HepG2 (cell line): ENCODE results near the gene C9orf50. TPM values are rescaled to one million over a fixed set of nuclear protein-coding genes. Genes with fewer than 3 reads are reported as not detected.

Experiments used
- CCDC6 ChIP-seq: sonication (generic); formaldehyde crosslinking; IDR thresholded peaks from 2 replicates; pipeline ENCODE4 v1.8.1; 2022; ENCODE audit warnings: mild to moderate bottlenecking, missing genetic modification reagents, moderate library complexity
- FLYWCH1 ChIP-seq: sonication (generic); formaldehyde crosslinking; IDR thresholded peaks from 2 replicates; pipeline ENCODE4 v1.8.1; 2023; ENCODE audit warnings: mild to moderate bottlenecking, missing genetic modification reagents
- FOXO1 ChIP-seq: sonication (generic); formaldehyde crosslinking; IDR thresholded peaks from 2 replicates; pipeline ENCODE4 v1.4.0; 2020; ENCODE audit warnings: missing genetic modification reagents
- HNRNPL ChIP-seq: fragments of 200-400 bp; formaldehyde crosslinking; IDR thresholded peaks from 2 replicates; pipeline ENCODE4 v1.6.1; 2017; ENCODE audit warnings: mild to moderate bottlenecking, low read depth, low read length
- NFE2L2 ChIP-seq: fragments of 150-350 bp; IDR thresholded peaks from 2 replicates; pipeline ENCODE4 v1.6.1; 2014; ENCODE audit warnings: low read length
- NFYC ChIP-seq: IDR thresholded peaks from 2 replicates; pipeline ENCODE4 v1.6.1; 2016; ENCODE audit warnings: missing genetic modification reagents, missing compliant biosample characterization
- NONO ChIP-seq, 2 experiments: fragments of 450-650 bp in 1 of 2; sonication (generic) in 1 of 2; formaldehyde crosslinking in 1 of 2; IDR thresholded peaks in 1 of 2; conservative IDR thresholded peaks in 1 of 2; 2 replicates each; pipeline versions ENCODE4 v1.6.1 to v1.8.0; 2017 to 2022; ENCODE audit warnings: mild to moderate bottlenecking in 1 of 2, missing genetic modification reagents in 1 of 2, moderate library complexity in 1 of 2
- ONECUT2 ChIP-seq: sonication (generic); formaldehyde crosslinking; IDR thresholded peaks from 2 replicates; pipeline ENCODE4 v1.4.0; 2020; ENCODE audit warnings: missing genetic modification reagents
- RARG ChIP-seq: sonication (generic); formaldehyde crosslinking; IDR thresholded peaks from 2 replicates; pipeline ENCODE4 v1.4.0; 2020; ENCODE audit warnings: low read depth, mild to moderate bottlenecking, missing genetic modification reagents
- ZMYM3 ChIP-seq: sonication (generic); formaldehyde crosslinking; IDR thresholded peaks from 2 replicates; pipeline ENCODE4 v1.5.1; 2020; ENCODE audit warnings: mild to moderate bottlenecking, missing genetic modification reagents
- ZNF713 ChIP-seq: sonication (generic); formaldehyde crosslinking; IDR thresholded peaks from 2 replicates; pipeline ENCODE4 v1.4.0; 2020; ENCODE audit warnings: mild to moderate bottlenecking, missing genetic modification reagents
- ZNF816 ChIP-seq: sonication (generic); formaldehyde crosslinking; IDR thresholded peaks from 2 replicates; pipeline ENCODE4 v1.8.0; 2022; ENCODE audit warnings: missing genetic modification reagents, mild to moderate bottlenecking, borderline replicate concordance
- polyA plus RNA-seq, 8 experiments: library from polyadenylated mRNA; depleted of rRNA in 3 of 8; stranded (reverse) in 7 of 8; unstranded in 1 of 8; fragments of >200 nt; fragmentation: Illumina TruSeq in 4 of 8; extraction: Trizol in 4 of 8; gene quantifications; 2 replicates each; pipeline versions ENCODE4 v1.2.1 to v1.2.3, GENCODE V29; 2011 to 2016; ENCODE audit warnings: low read depth in 4 of 8, missing spikeins in 1 of 8, mixed read lengths in 1 of 8; ENCODE audit not compliant: insufficient read depth in 1 of 8
- total RNA-seq, 5 experiments: library from RNA; depleted of rRNA; stranded (reverse); fragments of >200 nt; fragmentation: Illumina TruSeq; extraction: Trizol; gene quantifications; 2 replicates each; pipeline ENCODE4 v1.2.3, GENCODE V29; 2016; ENCODE audit warnings: low read depth in 1 of 5
- TF ChIP-seq, protein P1 (sequence below): sonication (generic); formaldehyde crosslinking; IDR thresholded peaks from 2 replicates; pipeline ENCODE4 v1.5.1; 2020; ENCODE audit warnings: mild to moderate bottlenecking, missing genetic modification reagents, borderline replicate concordance

Gene C9orf50
- total and polyA plus RNA-seq, 2 of the 13 experiments (the other 11 are each of a cell fraction or from before 2014, with no cell fraction given) = not detected

DNA sequence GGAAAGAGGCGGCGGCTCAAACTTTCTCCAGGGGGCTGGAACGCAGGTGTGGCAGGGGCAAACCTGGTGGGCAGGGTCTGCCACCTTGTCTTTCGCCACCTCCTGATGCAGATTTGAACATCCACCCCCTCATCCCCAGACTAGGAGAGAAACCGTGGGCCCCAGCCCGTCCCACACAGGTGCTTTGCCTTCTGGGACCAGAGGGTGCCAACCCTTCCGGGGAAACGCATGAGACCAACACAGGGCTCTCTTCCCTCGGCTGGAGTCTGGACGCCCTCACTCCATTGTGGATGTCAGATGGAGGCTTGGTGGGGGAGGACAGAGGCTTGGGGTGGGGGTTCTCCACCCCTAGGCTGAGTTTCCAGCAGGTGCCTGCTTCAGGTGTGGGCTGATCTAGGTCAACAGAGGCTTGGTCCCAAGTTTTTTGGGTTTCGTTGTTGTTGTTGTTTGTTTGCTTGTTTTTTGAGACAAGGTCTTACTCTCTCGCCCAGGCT, 9.5 kb downstream of the C9orf50 start (continued):
- TF ChIP-seq, protein P1, sequence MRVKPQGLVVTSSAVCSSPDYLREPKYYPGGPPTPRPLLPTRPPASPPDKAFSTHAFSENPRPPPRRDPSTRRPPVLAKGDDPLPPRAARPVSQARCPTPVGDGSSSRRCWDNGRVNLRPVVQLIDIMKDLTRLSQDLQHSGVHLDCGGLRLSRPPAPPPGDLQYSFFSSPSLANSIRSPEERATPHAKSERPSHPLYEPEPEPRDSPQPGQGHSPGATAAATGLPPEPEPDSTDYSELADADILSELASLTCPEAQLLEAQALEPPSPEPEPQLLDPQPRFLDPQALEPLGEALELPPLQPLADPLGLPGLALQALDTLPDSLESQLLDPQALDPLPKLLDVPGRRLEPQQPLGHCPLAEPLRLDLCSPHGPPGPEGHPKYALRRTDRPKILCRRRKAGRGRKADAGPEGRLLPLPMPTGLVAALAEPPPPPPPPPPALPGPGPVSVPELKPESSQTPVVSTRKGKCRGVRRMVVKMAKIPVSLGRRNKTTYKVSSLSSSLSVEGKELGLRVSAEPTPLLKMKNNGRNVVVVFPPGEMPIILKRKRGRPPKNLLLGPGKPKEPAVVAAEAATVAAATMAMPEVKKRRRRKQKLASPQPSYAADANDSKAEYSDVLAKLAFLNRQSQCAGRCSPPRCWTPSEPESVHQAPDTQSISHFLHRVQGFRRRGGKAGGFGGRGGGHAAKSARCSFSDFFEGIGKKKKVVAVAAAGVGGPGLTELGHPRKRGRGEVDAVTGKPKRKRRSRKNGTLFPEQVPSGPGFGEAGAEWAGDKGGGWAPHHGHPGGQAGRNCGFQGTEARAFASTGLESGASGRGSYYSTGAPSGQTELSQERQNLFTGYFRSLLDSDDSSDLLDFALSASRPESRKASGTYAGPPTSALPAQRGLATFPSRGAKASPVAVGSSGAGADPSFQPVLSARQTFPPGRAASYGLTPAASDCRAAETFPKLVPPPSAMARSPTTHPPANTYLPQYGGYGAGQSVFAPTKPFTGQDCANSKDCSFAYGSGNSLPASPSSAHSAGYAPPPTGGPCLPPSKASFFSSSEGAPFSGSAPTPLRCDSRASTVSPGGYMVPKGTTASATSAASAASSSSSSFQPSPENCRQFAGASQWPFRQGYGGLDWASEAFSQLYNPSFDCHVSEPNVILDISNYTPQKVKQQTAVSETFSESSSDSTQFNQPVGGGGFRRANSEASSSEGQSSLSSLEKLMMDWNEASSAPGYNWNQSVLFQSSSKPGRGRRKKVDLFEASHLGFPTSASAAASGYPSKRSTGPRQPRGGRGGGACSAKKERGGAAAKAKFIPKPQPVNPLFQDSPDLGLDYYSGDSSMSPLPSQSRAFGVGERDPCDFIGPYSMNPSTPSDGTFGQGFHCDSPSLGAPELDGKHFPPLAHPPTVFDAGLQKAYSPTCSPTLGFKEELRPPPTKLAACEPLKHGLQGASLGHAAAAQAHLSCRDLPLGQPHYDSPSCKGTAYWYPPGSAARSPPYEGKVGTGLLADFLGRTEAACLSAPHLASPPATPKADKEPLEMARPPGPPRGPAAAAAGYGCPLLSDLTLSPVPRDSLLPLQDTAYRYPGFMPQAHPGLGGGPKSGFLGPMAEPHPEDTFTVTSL (CRISPR knock-in tag) = 0 out of 2 replicates have a peak, but pooled peaks have one; percentile 3
- TF ChIP-seq NFE2L2 (no peak), ONECUT2 (CRISPR knock-in tag) (no peak), NONO (IDR thresholded peaks at IDR 0.05) (no peak), NONO (CRISPR knock-in tag; conservative IDR thresholded peaks at IDR 0.05) (0 out of 2 replicates have a peak, but pooled peaks have one; percentile 40), ZNF713 (CRISPR knock-in tag) (no peak), ZNF816 (CRISPR knock-in tag) (no peak), NFYC (no peak), HNRNPL (peak; percentile 12; the same call in 1 of the 2 replicates), FLYWCH1 (no peak), ZMYM3 (CRISPR knock-in tag) (no peak), FOXO1 (CRISPR knock-in tag) (no peak), CCDC6 (no peak), RARG (CRISPR knock-in tag) (no peak)
